Muscle of back (tissue), 11 donors: ENCODE results near the gene FAT4. TPM values are rescaled to one million over a fixed set of nuclear protein-coding genes. Genes with fewer than 3 reads are reported as not detected.

Source experiments
- DNase-seq, 3 donors: peaks; one replicate each; pipeline versions ENCODE4 v3.0.0 to v3.0.0-alpha.2; 2013
- polyA plus RNA-seq, 10 donors: library from polyadenylated mRNA; unstranded; fragments of 120-200 nt; gene quantifications; one replicate each; pipeline ENCODE4 v1.2.1, GENCODE V29; 2013; ENCODE audit not compliant: insufficient read length in 10 of 10

The FAT4 gene
- polyA plus RNA-seq, 10 donors, result 15.6 to 30.4 (median 21.8) TPM

- DNase-seq, result no peak
These were observed 46.0 kb downstream of the FAT4 start for GRCh38 chr4:125360727-125361126.
